GM21423 (cell line): ENCODE measurements around the gene CUTC.
"Not testable (repeated sequence)": the region's sequence is repeated elsewhere in the genome, so short reads cannot be mapped to it uniquely, and the experiment has no call there.

Experiments
- ATAC-seq: cut with Tn5 transposase; IDR thresholded peaks from one replicate; pipeline ENCODE4 v1.9.1; 2021; ENCODE audit warnings: mild to moderate bottlenecking, moderate library complexity; ENCODE audit not compliant: unreplicated experiment

The CUTC gene, protein sequence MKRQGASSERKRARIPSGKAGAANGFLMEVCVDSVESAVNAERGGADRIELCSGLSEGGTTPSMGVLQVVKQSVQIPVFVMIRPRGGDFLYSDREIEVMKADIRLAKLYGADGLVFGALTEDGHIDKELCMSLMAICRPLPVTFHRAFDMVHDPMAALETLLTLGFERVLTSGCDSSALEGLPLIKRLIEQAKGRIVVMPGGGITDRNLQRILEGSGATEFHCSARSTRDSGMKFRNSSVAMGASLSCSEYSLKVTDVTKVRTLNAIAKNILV

GRCh38 chr10:99732033-99732842 lies at the start of gene CUTC, which contains the start of gene COX15:
Gene CUTC, plus strand, starts transcription at chr10:99732234. Its CDS starts 115 bp downstream, at chr10:99732349.
Gene COX15, minus strand, starts transcription at chr10:99732127. Its CDS starts 78 bp downstream, at chr10:99732049.
- ATAC-seq, result peak; percentile 91

GRCh38 chr10:99682752-99683151 lies 49.3 kb upstream of the CUTC start:
- ATAC-seq, result no peak

- ATAC-seq, result peak; percentile 97
Measured at GRCh38 chr10:99685597-99685967, 46.5 kb upstream of the CUTC start.

GRCh38 chr10:99689461-99689860 lies 42.6 kb upstream of the CUTC start:
- ATAC-seq, result no peak

DNA sequence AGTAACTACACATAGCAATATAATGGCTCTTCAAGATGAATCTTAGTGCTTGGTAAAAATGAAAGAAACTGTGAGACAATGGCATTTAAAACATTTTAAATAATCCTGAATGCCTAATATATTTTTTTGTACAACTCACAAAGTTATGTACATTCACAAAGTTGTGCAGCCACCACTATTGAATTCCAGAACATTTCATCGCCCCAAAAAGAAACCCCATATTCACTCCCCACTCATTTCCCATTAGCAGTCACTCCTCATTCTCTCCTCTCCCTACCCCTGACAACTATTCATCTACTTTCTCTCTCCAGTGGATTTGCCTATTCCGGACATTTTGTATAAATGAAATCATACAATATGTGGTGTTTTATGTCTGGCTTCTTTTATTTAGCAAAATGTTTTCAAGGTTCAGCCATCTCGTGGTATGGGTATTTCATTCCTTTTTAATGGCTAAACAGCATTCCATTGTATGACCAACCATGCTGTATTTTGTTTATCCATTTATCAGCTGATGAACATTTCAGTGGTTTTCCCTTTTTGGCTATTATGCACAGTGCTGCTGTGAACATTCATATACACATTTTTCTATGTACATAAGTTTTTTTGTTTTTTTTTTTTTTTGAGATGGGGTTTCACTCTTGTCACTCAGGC lies 38.0 kb upstream of the CUTC start:
- no peak for ATAC-seq

DNA sequence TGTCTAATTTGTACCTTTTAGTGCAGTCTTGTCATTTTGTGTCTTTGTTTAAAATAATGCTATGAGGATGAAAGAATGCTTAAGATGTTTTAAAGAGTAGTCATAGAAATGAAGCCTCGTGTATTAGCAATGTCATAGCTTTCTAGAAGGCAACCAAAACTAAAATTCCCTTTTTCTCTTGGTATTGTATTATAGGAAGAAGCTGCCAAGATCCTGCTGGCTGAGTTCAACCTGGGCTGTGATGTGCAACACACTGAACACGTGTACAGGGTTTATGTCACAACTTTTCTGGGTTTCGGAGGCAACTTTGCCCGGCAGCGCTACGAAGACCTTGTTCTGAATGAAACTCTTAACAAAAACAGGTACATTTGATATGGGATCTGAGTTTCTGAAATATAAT lies 36.3 kb upstream of the CUTC start:
- ATAC-seq, result no peak

DNA sequence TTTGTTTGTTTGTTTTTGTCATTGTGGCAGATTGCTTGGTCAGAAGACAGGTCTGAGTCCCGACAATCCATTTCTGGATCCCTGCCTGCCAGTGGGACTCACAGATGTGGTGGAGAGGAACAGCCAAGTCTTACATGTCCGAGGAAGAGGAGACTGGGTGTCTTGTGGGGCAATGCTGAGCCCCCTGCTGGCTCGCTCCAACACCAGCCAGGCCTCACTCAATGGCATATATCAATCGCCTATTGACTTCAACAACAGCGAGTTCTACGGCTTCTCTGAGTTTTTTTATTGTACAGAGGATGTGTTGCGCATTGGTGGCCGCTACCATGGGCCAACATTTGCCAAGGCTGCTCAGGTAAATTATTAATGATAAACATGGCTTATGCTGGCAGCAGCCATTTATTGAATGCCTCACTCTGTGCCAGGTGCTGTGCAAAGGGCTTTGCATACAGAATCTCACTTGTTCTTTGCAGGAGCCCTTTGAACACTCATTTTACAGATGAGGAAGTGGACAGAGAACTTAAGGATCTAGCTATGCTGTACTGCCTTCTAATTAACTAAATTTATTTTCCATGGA lies 33.4 kb upstream of the CUTC start:
- no peak for ATAC-seq

GRCh38 chr10:99700649-99701048 lies 31.4 kb upstream of the CUTC start:
- no peak for ATAC-seq

DNA sequence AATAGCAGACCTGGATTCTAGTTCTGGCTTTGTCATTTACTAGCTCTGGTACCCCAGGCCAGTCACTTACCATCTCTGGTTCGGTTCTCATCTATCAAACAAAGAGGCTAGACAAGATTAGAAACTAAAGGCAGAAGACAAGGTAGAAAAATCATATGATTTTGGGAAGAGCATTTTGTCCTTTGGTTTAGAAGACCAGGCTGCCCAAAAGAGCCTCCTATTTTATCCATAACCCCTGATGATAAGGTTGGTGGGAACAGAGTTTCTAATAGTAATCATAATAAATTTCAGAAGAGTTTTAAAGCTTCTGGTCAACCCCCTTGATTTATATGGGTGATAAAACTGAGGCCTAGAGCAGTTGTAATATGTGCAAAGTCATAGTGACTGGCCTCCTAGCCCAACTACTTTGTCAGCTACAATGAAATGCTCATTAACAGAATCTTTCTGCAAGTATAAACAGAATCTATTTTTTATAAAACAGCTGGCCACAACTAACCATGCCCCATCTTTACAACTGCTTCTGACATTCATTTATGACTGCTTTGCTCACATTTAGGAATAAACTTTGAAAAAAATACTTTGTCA lies 23.5 kb upstream of the CUTC start:
- no peak for ATAC-seq

DNA sequence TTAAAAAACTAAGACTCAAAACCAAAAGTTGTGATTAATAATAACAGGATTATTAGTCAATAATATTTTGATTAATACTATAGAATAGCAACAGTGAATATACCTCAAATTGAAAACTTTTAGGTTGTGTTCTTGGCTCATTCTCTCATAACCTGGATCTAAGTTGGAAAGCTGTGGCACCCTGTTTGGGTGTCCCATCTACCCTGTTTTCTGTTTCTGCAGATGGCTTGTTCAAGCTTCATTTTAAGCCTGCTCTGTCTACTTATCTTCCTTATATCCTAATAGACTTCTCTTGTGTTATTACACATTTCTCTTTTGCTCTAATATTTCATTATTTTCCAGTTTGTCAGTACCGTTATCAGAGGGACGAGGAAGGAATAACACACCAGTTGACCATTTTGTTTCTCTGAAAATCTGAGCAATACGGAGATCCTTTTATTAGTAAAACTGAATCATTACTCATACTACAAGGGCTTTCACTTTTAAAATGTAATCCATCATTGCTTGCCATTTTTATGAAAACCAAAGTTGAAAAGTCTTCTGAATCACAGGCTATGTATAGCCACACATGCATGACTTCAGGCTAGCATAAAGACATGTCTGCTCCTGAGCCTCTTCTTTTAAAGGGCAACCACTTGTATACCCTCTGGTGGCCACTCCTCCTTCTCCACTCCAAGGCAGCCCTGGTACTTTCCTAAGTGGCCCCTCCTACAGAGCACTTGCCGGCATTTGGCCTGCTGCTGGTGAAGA lies 22.4 kb upstream of the CUTC start:
- peak; percentile 65 for ATAC-seq

GRCh38 chr10:99711129-99711719 lies 20.8 kb upstream of the CUTC start:
- peak; percentile 53 for ATAC-seq

DNA sequence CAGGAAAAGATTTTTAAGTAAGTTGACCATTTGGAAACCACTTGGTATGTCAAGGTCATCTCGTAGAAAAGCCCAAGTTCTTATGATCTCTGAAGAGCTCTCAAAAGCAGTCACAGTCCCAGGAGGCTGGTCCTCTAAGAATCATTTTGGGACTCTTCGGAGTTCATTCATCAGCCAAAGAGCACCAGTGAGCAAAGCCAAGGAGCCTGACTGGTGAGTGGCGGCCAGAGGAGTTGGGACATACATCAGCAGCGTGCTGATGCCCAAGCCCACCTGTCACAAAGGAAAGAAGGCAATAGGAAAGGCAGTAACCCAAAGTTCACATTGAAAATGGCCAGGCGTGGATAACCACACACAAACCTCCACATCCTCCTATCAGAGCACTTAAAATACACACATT lies 17.6 kb upstream of the CUTC start:
- no peak for ATAC-seq

GRCh38 chr10:99720387-99720786 lies 11.6 kb upstream of the CUTC start:
- ATAC-seq, result no peak

GRCh38 chr10:99730026-99730425 lies 2.0 kb upstream of the CUTC start:
- ATAC-seq, result no peak

DNA sequence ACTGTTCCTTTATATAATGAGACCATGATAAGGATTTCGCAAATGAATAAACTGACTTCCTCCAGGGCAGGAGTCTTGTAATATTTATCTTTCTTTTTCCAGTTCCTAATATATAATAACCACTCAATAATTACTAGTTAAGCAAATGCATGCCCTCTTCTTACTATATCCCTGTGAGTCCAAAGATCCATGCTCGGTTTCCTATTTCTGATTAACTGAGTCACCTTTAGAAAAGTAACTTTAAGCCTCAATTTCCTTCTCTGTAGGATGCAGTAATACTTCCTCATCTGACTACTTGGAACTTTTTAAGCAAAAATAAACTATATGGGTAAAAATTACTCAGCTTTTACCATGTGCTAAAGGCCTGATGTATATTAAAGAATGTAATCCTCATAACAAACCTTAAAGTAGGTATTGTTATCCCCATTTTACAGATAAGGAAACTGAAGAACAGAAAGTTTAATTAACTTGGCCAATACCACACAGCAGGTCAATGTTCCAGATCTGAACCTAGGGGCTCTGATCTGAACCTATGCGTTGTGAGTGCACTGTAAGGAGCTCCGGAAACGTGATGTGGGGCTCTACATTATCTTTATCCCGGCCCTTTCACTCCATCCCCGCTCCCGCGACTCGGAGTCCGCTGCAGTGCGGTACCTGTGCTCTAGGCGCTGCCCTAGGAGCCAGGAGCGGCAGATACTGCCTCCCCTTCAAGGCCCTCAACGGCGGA lies 565 bp upstream of the CUTC start:
- ATAC-seq, result peak; percentile 30

DNA sequence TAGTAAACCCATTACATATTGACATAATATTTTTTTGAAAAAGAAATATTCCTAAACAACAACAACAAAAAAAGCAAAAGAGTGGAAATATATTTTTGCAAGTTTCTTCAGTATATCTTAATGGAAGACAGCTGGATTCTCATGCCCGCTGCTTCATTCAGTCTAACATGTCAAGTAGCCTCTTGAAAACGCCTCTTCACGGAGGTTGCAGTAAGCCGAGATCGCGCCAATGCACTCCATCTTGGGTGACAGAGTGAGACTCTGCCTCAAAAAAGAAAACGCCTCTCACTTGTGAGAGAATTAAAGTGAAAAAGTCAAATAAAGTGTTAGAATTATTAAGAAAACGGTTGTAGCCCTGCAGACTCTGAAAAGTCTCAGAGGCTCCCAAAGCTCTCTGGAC lies 1.3 kb downstream of the CUTC start:
- ATAC-seq, result no peak

- ATAC-seq, result not testable (repeated sequence)
Measured at GRCh38 chr10:99734111-99734510, 2.1 kb downstream of the CUTC start.

- no peak for ATAC-seq
Measured at GRCh38 chr10:99740260-99740659, 8.2 kb downstream of the CUTC start.

- no peak for ATAC-seq
Measured at GRCh38 chr10:99740933-99741559, 9.0 kb downstream of the CUTC start.
